K562 (cell line): ENCODE measurements around the gene BAG2. TPM values are rescaled to one million over a fixed set of nuclear protein-coding genes. Genes with fewer than 3 reads are reported as not detected.

Experiments
- ARID3A ChIP-seq: IDR thresholded peaks from 2 replicates; pipeline ENCODE4 v1.6.1; 2012; ENCODE audit warnings: low read depth, low read length, improper control_type of control experiment, borderline replicate concordance
- CC2D1A ChIP-seq: fragments of 450-650 bp; IDR thresholded peaks from 2 replicates; pipeline ENCODE4 v1.6.1; 2017; ENCODE audit warnings: mild to moderate bottlenecking
- CSDE1 ChIP-seq, 2 experiments: fragments of 450-650 bp; IDR thresholded peaks; 2 replicates each; pipeline ENCODE4 v1.6.1; 2016; ENCODE audit warnings: mild to moderate bottlenecking in 1 of 2
- DNMT1 ChIP-seq: fragments of 450-650 bp; IDR thresholded peaks from 2 replicates; pipeline ENCODE4 v1.6.1; 2016; ENCODE audit warnings: antibody characterized with exemption, mild to moderate bottlenecking
- E2F5 ChIP-seq: sonication (generic); formaldehyde crosslinking; IDR thresholded peaks from 2 replicates; pipeline ENCODE4 v1.8.0; 2022; ENCODE audit warnings: mild to moderate bottlenecking, missing genetic modification reagents
- HCFC1 ChIP-seq: IDR thresholded peaks from 2 replicates; pipeline ENCODE4 v1.6.1; 2012; ENCODE audit warnings: low read depth, low read length, improper control_type of control experiment
- KDM2B ChIP-seq: fragments of 250-450 bp; sonication (Bioruptor Pico); IDR thresholded peaks from 2 replicates; pipeline ENCODE4 v1.8.0; 2021; ENCODE audit warnings: mild to moderate bottlenecking, moderate library complexity
- LCOR ChIP-seq: sonication (generic); formaldehyde crosslinking; IDR thresholded peaks from 2 replicates; pipeline ENCODE4 v1.8.0; 2022; ENCODE audit warnings: mild to moderate bottlenecking, missing genetic modification reagents
- NBN ChIP-seq: fragments of 450-650 bp; IDR thresholded peaks from 2 replicates; pipeline ENCODE4 v1.6.1; 2016; ENCODE audit warnings: low read depth, mild to moderate bottlenecking
- NR3C1 ChIP-seq: sonication (generic); formaldehyde crosslinking; IDR thresholded peaks from 2 replicates; pipeline ENCODE4 v1.8.1; 2022; ENCODE audit warnings: missing genetic modification reagents
- PYGO2 ChIP-seq: fragments of 450-650 bp; IDR thresholded peaks from 2 replicates; pipeline ENCODE4 v1.6.1; 2016; ENCODE audit warnings: mild to moderate bottlenecking, missing genetic modification characterization, moderate library complexity, missing compliant biosample characterization
- RAD51 ChIP-seq: fragments of 450-650 bp; IDR thresholded peaks from 2 replicates; pipeline ENCODE4 v1.7.1; 2016; ENCODE audit warnings: low read depth, mild to moderate bottlenecking, borderline replicate concordance
- SETDB1 ChIP-seq: IDR thresholded peaks from one replicate; pipeline ENCODE4 v1.6.1; 2012; ENCODE audit warnings: low read length, control low read depth, inconsistent platforms
- SIN3A ChIP-seq, 2 experiments: fragments of 150-350 bp in 1 of 2; IDR thresholded peaks; 2 replicates each; pipeline ENCODE4 v1.6.1; 2011 to 2016; ENCODE audit warnings: borderline replicate concordance in 2 of 2, low read depth in 2 of 2, low read length in 2 of 2, mild to moderate bottlenecking in 2 of 2, moderate library complexity in 2 of 2; ENCODE audit not compliant: control insufficient read depth in 1 of 2
- SMARCA5 ChIP-seq: fragments of 450-650 bp; IDR thresholded peaks from 2 replicates; pipeline ENCODE4 v1.6.1; 2016
- STAT6 ChIP-seq: sonication (generic); formaldehyde crosslinking; IDR thresholded peaks from 2 replicates; pipeline ENCODE4 v1.8.1; 2023; ENCODE audit warnings: mild to moderate bottlenecking, missing genetic modification reagents
- XRCC3 ChIP-seq: fragments of 450-650 bp; IDR thresholded peaks from 2 replicates; pipeline ENCODE4 v1.6.1; 2017; ENCODE audit warnings: mild to moderate bottlenecking, moderate library complexity
- ZEB2 ChIP-seq: fragments of 450-650 bp; IDR thresholded peaks from 2 replicates; pipeline ENCODE4 v1.6.1; 2016
- ZNF184 ChIP-seq: sonication (generic); formaldehyde crosslinking; IDR thresholded peaks from 2 replicates; pipeline ENCODE4 v1.5.0; 2020; ENCODE audit warnings: missing genetic modification reagents
- ZNF431 ChIP-seq: sonication (generic); formaldehyde crosslinking; IDR thresholded peaks from 2 replicates; pipeline ENCODE4 v1.8.0; 2022; ENCODE audit warnings: mild to moderate bottlenecking, missing genetic modification reagents
- polyA plus RNA-seq, 8 experiments: library from polyadenylated mRNA; depleted of rRNA in 4 of 8; stranded (reverse) in 5 of 8; unstranded in 3 of 8; fragments of >200 nt; fragmentation: Nextera tagmentation in 2 of 8; fragmentation: Illumina TruSeq in 1 of 8; extraction: Ambion mirVana in 2 of 8; extraction: Trizol in 1 of 8; gene quantifications; 2 replicates each; pipeline versions ENCODE4 v1.2.1 to v1.2.3, GENCODE V29; 2011 to 2014; ENCODE audit warnings: inconsistent platforms in 1 of 8, missing spikeins in 1 of 8
- total RNA-seq, 7 experiments: library from RNA; depleted of rRNA in 6 of 7; stranded (reverse); fragments of >200 nt in 6 of 7; fragmentation: Illumina TruSeq in 2 of 7; extraction: Trizol in 2 of 7; gene quantifications; 2 replicates each; pipeline versions ENCODE4 v1.2.1 to v1.2.3, GENCODE V29; 2011 to 2021; ENCODE audit warnings: low replicate concordance in 1 of 7
- TF ChIP-seq, protein P1 (sequence below): sonication (generic); formaldehyde crosslinking; IDR thresholded peaks from 2 replicates; pipeline ENCODE4 v1.8.1; 2022; ENCODE audit warnings: missing genetic modification reagents
- TF ChIP-seq, protein P2 (sequence below): fragments of 450-650 bp; IDR thresholded peaks from 2 replicates; pipeline ENCODE4 v1.6.1; 2016; ENCODE audit warnings: low read depth, mild to moderate bottlenecking, moderate library complexity

Gene BAG2
- total and polyA plus RNA-seq, 9 of the 15 experiments (the other 6 are each of a cell fraction or from before 2014, with no cell fraction given) = 12.8 to 20.7 (median 17.6) TPM

GRCh38 chr6:57172136-57173055 is at the start of gene BAG2 (continued):
- TF ChIP-seq ARID3A (no peak), ZNF431 (CRISPR knock-in tag) (peak; percentile 75), DNMT1 (no peak), ZEB2 (no peak), SMARCA5 (no peak), NR3C1 (CRISPR knock-in tag) (no peak), CSDE1 (IDR thresholded peaks at IDR 0.05) (no peak), NBN (no peak; the same call in 1 of the 2 replicates), SIN3A (IDR thresholded peaks at IDR 0.05; ENCODE audit: borderline replicate concordance in 2 of 2, control insufficient read depth in 1 of 2, low read depth in 2 of 2, low read length in 2 of 2) (peak in 1 of 2 experiments; percentile 69; a peak in 1 of 4 replicates), CC2D1A (no peak), SETDB1 (no peak), E2F5 (no peak; the same call in 1 of the 2 replicates), STAT6 (CRISPR knock-in tag) (no peak), RAD51 (no peak), PYGO2 (tag) (no peak), HCFC1 (no peak; the same call in 1 of the 2 replicates), ZNF184 (no peak), XRCC3 (no peak), LCOR (CRISPR knock-in tag) (no peak), KDM2B (CRISPR knock-in tag) (no peak)
- TF ChIP-seq, protein P1, sequence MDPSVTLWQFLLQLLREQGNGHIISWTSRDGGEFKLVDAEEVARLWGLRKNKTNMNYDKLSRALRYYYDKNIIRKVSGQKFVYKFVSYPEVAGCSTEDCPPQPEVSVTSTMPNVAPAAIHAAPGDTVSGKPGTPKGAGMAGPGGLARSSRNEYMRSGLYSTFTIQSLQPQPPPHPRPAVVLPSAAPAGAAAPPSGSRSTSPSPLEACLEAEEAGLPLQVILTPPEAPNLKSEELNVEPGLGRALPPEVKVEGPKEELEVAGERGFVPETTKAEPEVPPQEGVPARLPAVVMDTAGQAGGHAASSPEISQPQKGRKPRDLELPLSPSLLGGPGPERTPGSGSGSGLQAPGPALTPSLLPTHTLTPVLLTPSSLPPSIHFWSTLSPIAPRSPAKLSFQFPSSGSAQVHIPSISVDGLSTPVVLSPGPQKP (CRISPR knock-in tag) = no peak
- TF ChIP-seq, protein P2, sequence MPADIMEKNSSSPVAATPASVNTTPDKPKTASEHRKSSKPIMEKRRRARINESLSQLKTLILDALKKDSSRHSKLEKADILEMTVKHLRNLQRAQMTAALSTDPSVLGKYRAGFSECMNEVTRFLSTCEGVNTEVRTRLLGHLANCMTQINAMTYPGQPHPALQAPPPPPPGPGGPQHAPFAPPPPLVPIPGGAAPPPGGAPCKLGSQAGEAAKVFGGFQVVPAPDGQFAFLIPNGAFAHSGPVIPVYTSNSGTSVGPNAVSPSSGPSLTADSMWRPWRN = no peak; the same call in 1 of the 2 replicates
